AG09309 (cell line): ENCODE measurements around the gene C2CD4A.

Experiments used
- DNase-seq: peaks from one replicate; pipeline ENCODE4 v3.0.0-alpha.2; 2010; ENCODE audit warnings: low read depth
- H3K4me3 ChIP-seq: 2 replicates; pipeline ENCODE4 v1.5.1; 2011; ENCODE audit warnings: mild to moderate bottlenecking, low read depth, low read length, moderate library complexity; ENCODE audit not compliant: control insufficient read depth
- CTCF ChIP-seq: IDR thresholded peaks from 2 replicates; pipeline ENCODE4 v1.5.1; 2011; ENCODE audit warnings: mild to moderate bottlenecking, low read depth, low read length, inconsistent platforms; ENCODE audit not compliant: insufficient read depth, control insufficient read depth; ENCODE audit errors: missing control alignments

The C2CD4A gene

GRCh38 chr15:62053439-62054085 lies 13.2 kb upstream of the C2CD4A start:
- TF ChIP-seq CTCF: no peak
- no peak for DNase-seq
- no peak overlapping the region for H3K4me3 ChIP-seq

GRCh38 chr15:62054979-62055378 lies 11.8 kb upstream of the C2CD4A start:
- no peak overlapping the region for H3K4me3 ChIP-seq
- DNase-seq: no peak
- no peak for TF ChIP-seq CTCF

GRCh38 chr15:62057341-62057980 lies 9.3 kb upstream of the C2CD4A start:
- H3K4me3 ChIP-seq: no peak overlapping the region
- DNase-seq: no peak

GRCh38 chr15:62058327-62059028 lies 8.3 kb upstream of the C2CD4A start:
- DNase-seq: no peak
- H3K4me3 ChIP-seq: no peak overlapping the region
- no peak for TF ChIP-seq CTCF

More at GRCh38 chr15:62057341-62057980, 9.3 kb upstream of the C2CD4A start:
- no peak for TF ChIP-seq CTCF

GRCh38 chr15:62059108-62059815 lies 7.5 kb upstream of the C2CD4A start:
- TF ChIP-seq CTCF: peak; percentile 20
- no peak for DNase-seq
- peak overlapping the region; percentile 57 for H3K4me3 ChIP-seq

- TF ChIP-seq CTCF: no peak
- no peak for DNase-seq
- peak overlapping the region; percentile 57 for H3K4me3 ChIP-seq
Observed at GRCh38 chr15:62059816-62060112, 7.0 kb upstream of the C2CD4A start.
